NOMO-1 treated with dmso at 0.1 percent for 144 hours (cell line): ENCODE data around the gene EIF4EBP3.
"Not testable (repeated sequence)": the region's sequence is repeated elsewhere in the genome, so short reads cannot be mapped to it uniquely, and the experiment has no call there.

Experiments used
- DNase-seq: peaks from one replicate; lab custom pipeline; 2025; ENCODE audit not compliant: unreplicated experiment; lab: John Stamatoyannopoulos, UW

EIF4EBP3 gene

DNA sequence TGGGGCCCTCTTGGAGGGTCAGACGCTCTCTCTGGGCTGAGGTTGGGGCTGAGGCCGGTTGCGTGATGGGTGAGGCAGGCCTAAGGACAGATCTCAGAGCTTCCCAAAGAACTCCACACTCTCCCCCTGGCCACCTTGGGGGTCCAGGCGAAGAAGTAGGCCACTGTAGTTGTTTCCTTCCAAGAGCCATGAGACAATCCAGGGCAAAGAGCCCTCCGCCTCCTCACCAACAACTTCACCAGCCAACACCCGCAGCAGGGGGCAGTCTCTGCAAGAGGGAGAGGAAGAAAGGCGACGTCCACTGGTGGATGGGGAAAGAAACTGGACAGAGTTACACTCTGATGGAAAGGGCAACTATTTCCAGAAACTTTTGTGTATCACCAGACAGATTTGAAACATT, 27.8 kb downstream of the EIF4EBP3 start:
- peak; percentile 17 for DNase-seq

DNA sequence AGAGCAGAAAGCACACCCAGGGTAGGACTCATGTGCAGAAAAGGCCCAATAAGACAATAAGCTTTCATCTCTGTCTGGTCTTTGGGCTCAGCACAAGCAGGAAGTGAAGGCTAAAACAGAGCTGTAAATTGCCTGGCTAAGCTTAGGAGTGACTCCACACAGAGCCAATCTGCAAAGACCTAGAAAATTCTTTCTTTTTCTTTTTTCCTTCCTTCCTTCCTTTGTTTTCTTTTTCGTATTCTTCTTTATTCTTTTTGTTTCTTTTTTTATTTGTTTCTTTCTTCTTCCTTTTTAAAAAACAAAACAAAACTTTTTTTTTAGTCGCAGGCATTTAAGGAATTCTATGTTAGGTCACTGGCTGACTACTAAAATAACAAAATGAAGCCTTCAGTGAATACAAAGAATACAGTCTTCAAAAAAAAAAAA, 29.3 kb downstream of the EIF4EBP3 start:
- no peak for DNase-seq

DNA sequence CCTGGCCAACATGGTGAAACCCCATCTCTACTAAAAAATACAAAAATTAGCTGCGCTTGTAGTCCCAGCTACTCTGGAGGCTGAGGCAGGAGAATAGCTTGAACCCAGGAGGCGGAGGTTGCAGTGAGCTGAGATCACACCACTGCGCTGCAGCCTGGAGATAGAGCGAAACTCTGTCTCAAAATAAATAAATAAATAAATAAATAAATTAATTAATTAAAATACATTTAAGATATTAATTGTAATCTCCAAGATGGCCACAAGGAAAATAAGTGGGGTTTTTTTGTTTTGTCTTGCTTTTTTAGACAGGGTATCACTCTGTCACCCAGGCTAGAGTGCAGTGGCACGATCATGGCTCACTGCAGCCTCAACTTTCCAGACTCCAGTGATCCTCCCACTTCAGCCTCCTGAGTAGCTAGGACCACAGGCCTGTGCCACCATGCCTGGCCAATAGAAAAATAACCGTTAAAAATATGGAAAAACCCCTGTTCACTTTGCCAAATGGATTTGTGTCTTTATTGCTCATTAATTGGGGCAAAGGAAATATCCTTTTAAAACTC, 31.8 kb downstream of the EIF4EBP3 start:
- not testable (repeated sequence) for DNase-seq

DNA sequence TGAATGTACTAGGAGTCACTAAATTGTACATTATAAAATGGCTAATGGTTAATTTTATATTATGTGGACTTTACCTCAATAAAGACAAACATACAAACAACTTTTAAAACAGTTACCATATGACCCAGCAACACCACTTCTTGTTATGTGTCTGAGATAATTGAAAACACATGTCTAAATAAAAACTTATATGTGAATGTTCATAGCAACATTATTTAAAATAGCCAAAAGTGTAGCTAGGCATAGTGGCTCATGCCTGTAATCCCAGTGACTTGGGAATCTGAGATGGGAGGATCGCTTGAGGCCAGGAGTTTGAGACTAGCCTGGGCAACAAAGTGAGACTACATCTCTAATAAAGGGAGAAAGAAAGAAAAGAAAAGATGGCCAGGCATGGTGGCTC, 40.0 kb downstream of the EIF4EBP3 start:
- no peak for DNase-seq

DNA sequence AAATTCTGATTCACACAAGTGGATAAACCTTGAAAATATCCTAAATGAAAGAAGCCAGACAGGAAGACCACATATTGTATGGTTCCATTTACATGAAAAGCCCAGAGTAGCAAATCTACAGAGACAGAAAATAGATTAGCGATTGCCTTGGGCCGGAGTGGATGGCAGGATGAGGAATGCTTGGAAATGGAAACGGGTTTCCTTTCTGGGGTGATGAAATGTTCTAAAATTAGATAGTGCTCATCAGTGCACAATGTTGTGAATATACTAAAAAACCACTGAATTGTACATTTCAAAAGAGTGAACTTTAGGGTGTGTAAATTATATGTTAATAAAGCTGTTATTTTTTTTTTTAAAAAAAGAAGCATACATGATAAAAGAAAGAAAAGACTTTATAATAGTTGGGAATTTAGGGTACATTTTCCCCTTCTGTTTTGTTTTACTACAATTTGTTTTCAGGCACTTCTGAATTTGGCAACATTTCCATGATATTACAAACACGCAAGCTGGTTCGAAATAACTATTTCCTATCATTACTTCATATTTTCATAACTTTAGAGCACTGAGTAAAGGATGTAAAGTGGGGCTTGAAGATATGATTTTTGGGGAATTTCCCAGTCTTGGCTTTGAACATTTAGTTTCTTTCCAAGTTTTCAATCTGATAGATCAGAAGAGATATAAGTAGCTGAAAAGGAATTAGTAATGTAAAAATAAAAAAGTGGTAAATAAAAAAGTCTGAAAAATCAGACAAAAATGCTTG, 41.0 kb downstream of the EIF4EBP3 start:
- DNase-seq, result no peak

DNA sequence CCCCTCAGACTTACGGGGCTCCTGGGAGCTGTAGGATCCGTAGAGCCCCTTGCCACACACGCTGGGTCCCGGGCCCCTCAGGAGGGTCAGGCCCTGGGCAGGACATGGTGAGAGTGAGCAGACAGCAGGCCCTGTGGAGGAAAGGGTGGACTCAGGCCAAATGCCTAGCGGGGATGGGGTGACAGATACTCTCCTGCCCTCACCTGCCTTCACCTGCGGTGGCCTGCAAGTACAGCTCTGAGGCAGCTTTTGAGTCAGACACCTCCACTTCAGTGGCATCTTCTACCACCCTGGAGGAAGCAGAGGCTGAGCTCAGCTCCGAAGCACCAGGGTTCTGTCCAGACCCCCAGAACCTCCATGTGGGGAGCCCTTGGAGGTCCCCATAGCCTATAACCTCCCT, 43.4 kb downstream of the EIF4EBP3 start:
- DNase-seq, result no peak

DNA sequence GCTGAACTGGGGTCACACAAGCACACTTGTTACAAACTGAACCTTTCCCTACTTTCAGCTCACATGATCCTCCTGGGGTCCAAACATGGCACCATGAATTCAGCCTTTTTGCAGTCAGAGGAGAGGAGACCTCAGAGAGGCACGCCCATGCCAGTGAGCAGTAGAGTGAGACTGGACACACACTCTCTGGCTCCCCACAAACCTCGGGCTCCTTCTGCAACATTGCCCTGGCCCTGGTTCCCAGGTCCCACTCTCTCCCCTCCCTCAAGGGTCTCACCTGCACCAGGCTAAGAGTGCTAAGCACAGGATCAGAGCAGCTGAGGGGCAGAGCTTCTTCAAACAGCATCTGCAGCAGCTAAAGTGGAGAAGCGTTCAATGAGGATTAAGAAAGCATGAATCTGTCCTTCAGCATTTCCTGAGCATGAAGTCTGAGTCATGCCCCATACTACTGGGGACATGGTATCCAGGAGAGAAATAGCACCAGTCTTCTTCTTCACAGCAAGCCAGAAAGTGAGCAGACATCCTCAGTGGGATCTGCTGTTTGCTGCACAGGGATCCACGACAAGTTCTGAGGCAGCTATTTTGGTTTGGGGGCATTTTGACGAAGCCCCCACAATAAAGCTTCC, 44.4 kb downstream of the EIF4EBP3 start:
- peak; percentile 17 for DNase-seq

DNA sequence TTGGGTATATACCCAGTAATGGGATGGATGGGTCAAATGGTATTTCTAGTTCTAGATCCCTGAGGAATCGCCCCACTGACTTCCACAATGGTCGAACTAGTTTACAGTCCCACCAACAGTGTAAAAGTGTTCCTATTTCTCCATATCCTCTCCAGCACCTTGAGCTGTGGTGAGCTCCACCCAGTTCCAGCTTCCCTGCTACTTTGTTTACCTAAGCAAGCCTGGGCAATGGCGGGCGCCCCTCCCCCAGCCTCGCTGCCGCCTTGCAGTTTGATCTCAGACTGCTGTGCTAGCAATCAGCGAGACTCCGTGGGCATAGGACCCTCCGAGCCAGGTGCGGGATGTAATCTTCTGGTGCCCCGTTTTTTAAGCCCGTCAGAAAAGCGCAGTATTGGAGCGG, 45.6 kb downstream of the EIF4EBP3 start:
- not testable (repeated sequence) for DNase-seq

DNA sequence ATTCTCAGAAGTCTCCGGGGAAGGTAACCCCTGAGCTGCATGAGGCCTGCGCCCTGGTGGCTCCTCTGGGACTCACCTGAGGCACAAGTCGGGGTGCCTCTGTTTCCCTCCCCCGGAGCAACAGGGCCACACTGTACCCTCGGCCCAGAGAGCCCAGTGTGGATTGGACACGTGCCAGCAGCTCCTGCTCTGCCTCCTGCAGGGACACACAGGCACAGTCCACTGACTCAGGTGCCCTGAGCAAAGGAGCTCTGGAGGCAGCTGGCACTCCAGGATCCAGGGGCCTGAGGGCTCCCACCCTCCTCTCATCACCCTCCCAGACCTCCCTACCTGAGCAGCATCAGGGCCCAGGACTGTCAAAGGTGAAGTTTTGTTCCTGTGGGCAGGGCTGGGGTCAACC, 46.7 kb downstream of the EIF4EBP3 start:
- no peak for DNase-seq

DNA sequence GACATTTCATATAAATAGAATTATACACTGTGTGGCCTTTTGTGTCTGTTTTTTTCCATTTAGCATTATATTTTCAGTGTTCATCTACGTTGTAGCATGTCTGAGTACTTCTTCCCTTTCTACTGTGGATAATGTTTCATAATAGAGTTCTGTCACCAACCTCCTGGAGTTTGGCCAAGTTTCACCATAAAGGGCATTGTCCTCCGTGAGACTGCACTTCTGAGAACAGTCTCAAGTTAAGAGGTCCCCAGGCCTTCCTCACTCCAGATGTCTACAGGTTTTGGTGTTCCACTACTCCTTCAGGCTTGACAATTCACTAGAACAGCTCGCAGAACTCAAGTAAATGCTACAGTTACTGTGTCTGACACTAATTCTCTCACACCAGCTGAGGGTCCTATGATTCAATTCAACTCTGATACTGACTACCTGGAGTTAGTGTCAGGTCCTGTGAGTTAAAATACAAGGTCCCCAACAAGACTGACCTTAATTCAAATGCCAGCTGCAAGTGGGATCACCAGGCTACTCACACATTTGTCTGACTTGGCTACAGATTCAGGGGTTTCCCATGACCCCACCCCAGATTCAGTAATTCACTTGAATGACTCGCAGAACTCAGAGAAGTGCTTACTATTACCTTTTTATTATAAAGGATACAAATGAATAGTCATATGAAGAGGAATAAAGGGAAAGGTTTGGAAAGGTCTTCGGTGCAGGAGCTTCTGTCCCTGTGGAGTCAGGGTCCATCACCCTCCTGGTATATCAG, 48.3 kb downstream of the EIF4EBP3 start:
- DNase-seq, result peak; percentile 69

DNA sequence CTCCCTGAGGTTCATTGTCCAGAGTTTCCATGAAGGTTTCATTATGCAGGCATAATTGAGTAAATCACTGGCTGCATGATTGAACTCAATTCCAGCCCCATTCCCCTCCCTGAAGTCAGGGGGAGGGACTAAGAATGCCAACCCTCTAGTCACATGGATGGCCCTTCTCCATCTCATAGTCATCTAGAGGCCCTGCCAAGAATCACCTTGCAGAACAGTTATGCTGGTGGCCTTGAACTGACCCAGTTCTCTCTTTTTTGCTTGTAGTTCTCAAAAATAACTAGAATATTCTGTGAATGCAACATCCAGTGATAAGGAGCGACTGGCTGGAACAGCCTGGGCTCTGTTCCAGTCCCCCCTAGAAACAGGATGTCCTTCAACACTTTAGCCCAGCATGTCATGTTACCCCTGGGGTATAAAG, 48.9 kb downstream of the EIF4EBP3 start:
- DNase-seq, result no peak

DNA sequence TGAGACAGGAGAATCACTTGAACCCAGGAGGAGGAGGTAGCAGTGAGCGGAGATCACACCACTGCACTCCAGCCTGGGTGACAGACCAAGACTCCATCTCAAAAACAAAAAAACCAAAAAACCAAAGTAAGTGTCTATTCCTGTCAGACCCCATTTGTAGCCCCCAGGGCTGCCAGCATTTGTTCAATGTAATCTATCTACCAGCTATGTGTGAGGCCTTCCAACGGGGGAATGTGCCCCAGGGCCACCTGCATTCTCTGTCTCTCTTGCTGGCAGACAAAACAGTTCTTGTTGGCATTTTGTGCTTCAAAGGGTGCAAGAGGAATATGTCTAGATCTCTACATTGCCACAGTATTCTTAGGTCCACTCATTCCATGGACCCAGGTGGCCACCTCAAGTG, 51.4 kb downstream of the EIF4EBP3 start:
- DNase-seq, result no peak
